GM21526 (cell line): Measurements from ENCODE around the gene STX12.
"Not testable (repeated sequence)": the region's sequence is repeated elsewhere in the genome, so short reads cannot be mapped to it uniquely, and the experiment has no call there.

ENCODE experiments used
- ATAC-seq: cut with Tn5 transposase; IDR thresholded peaks from one replicate; pipeline ENCODE4 v1.9.1; 2021; ENCODE audit warnings: moderate library complexity; ENCODE audit not compliant: unreplicated experiment, low FRiP score

Gene STX12

GRCh38 chr1:27824411-27824810, 51.4 kb downstream of the STX12 start:
- no peak for ATAC-seq

GRCh38 chr1:27829339-27829960, 56.4 kb downstream of the STX12 start:
- not testable (repeated sequence) for ATAC-seq

- no peak for ATAC-seq
Measured at GRCh38 chr1:27830621-27831440, 57.8 kb downstream of the STX12 start, which contains the start of gene PPP1R8. Gene PPP1R8 (plus strand): TSS chr1:27830782. CDS start chr1:27830836, 54 bp downstream.

- ATAC-seq: no peak
Measured at GRCh38 chr1:27831568-27832410, 58.8 kb downstream of the STX12 start.

- no peak for ATAC-seq
Measured at GRCh38 chr1:27832762-27833161, 59.7 kb downstream of the STX12 start.

- ATAC-seq: no peak
Measured at GRCh38 chr1:27833470-27833869, 60.5 kb downstream of the STX12 start.

- ATAC-seq: no peak
Measured at GRCh38 chr1:27835046-27835445, 62.0 kb downstream of the STX12 start.

- no peak for ATAC-seq
Measured at GRCh38 chr1:27835501-27835900, 62.5 kb downstream of the STX12 start.

GRCh38 chr1:27849951-27850350, 76.9 kb downstream of the STX12 start:
- no peak for ATAC-seq

GRCh38 chr1:27855085-27855484, 82.1 kb downstream of the STX12 start:
- no peak for ATAC-seq

GRCh38 chr1:27856561-27857343, 83.7 kb downstream of the STX12 start:
- ATAC-seq: no peak

GRCh38 chr1:27857552-27857951, 84.5 kb downstream of the STX12 start:
- ATAC-seq: not testable (repeated sequence)

- no peak for ATAC-seq
Measured at GRCh38 chr1:27858072-27858948, 85.3 kb downstream of the STX12 start.

- ATAC-seq: no peak
Measured at GRCh38 chr1:27858949-27859576, 86.0 kb downstream of the STX12 start.

- no peak for ATAC-seq
Measured at GRCh38 chr1:27861436-27861835, 88.4 kb downstream of the STX12 start.

- no peak for ATAC-seq
Measured at GRCh38 chr1:27862004-27862403, 89.0 kb downstream of the STX12 start.

- no peak for ATAC-seq
Measured at GRCh38 chr1:27862671-27863537, 89.9 kb downstream of the STX12 start.

- ATAC-seq: no peak
Measured at GRCh38 chr1:27863538-27863915, 90.5 kb downstream of the STX12 start.
